ENCODE data around the gene SCYGR6. TPM values are rescaled to one million over a fixed set of nuclear protein-coding genes. Genes with fewer than 3 reads are reported as not detected.

SCYGR6 gene
- total RNA-seq, 1 donor from 2014 or later, result not detected

- Histone ChIP-seq H3K4me1 (no peaks in the 10 kb centered on the region), H3K27ac (no peak overlapping the region), H2AFZ (replicated peaks) (no peak overlapping the region), H3K9me3 (ENCODE audit: low read depth) (no peaks in the 10 kb centered on the region), H3F3A (ENCODE audit: low read depth) (peaks cover 10% of the 10 kb centered on the region), H4K20me1 (ENCODE audit: low read depth) (no peaks in the 10 kb centered on the region), H3K79me2 (ENCODE audit: low read depth) (no peaks in the 10 kb centered on the region), H3K27me3 (peaks cover 19% of the 10 kb centered on the region), H3K4me2 (no peak overlapping the region), H3K9ac (no peak overlapping the region), H3K4me3 (no peak overlapping the region), H3K36me3 (no peaks in the 10 kb centered on the region)
- no peak for TF ChIP-seq EZH2phosphoT487 (IDR thresholded peaks at IDR 0.05)
- no peak for TF ChIP-seq CTCF (IDR thresholded peaks at IDR 0.05)
- no peak for TF ChIP-seq EZH2 (IDR thresholded peaks at IDR 0.05)
- Mint-ChIP-seq H3K4me3 (no peak overlapping the region), H3K36me3 (no peaks in the 10 kb centered on the region), H3K27ac (no peak overlapping the region), H3K27me3 (ENCODE audit: insufficient read depth, low read depth) (peaks cover 13% of the 10 kb centered on the region), H3K9me3 (no peaks in the 10 kb centered on the region), H3K4me1 (peaks cover 3% of the 10 kb centered on the region)
- no peak for DNase-seq (ENCODE audit: low spot score)
These were observed 8.1 kb downstream of the SCYGR6 start for GRCh38 chr2:227716501-227716900.

GRCh38 chr2:227713291-227713690, 11.3 kb downstream of the SCYGR6 start:
- Histone ChIP-seq H3F3A (ENCODE audit: low read depth) (peaks cover 10% of the 10 kb centered on the region), H3K9ac (no peak overlapping the region), H3K4me2 (no peak overlapping the region), H3K4me3 (no peak overlapping the region), H3K4me1 (no peaks in the 10 kb centered on the region), H3K27me3 (peaks cover 19% of the 10 kb centered on the region), H3K36me3 (no peaks in the 10 kb centered on the region), H2AFZ (replicated peaks) (no peak overlapping the region), H3K79me2 (ENCODE audit: low read depth) (no peaks in the 10 kb centered on the region), H3K9me3 (ENCODE audit: low read depth) (no peaks in the 10 kb centered on the region), H3K27ac (no peak overlapping the region), H4K20me1 (ENCODE audit: low read depth) (no peaks in the 10 kb centered on the region)
- TF ChIP-seq EZH2 (IDR thresholded peaks at IDR 0.05) (no peak), CTCF (IDR thresholded peaks at IDR 0.05) (no peak), EZH2phosphoT487 (IDR thresholded peaks at IDR 0.05) (no peak)
- no peak overlapping the region for H3K4me3 Mint-ChIP-seq
- peaks cover 9% of the 10 kb centered on the region for H3K27me3 Mint-ChIP-seq (ENCODE audit: insufficient read depth, low read depth)
- H3K36me3 Mint-ChIP-seq, result no peaks in the 10 kb centered on the region
- no peaks in the 10 kb centered on the region for H3K9me3 Mint-ChIP-seq
- H3K4me1 Mint-ChIP-seq, result peaks cover 3% of the 10 kb centered on the region
- H3K27ac Mint-ChIP-seq, result no peak overlapping the region
- DNase-seq (ENCODE audit: low spot score), result no peak

GRCh38 chr2:227710986-227711385, 13.6 kb downstream of the SCYGR6 start:
- no peaks in the 10 kb centered on the region for H3K27me3 ChIP-seq
- peaks cover 3% of the 10 kb centered on the region for H3K27me3 Mint-ChIP-seq (ENCODE audit: insufficient read depth, low read depth)
- H4K20me1 ChIP-seq (ENCODE audit: low read depth), result no peaks in the 10 kb centered on the region
- no peaks in the 10 kb centered on the region for H3K36me3 ChIP-seq
- H3K9me3 ChIP-seq (ENCODE audit: low read depth), result no peaks in the 10 kb centered on the region
- H3K4me3 Mint-ChIP-seq, result no peak overlapping the region
- TF ChIP-seq EZH2phosphoT487 (IDR thresholded peaks at IDR 0.05) (no peak), CTCF (IDR thresholded peaks at IDR 0.05) (no peak), EZH2 (IDR thresholded peaks at IDR 0.05) (no peak)
- H2AFZ ChIP-seq (replicated peaks), result no peak overlapping the region
- H3K27ac ChIP-seq, result no peak overlapping the region
- H3K79me2 ChIP-seq (ENCODE audit: low read depth), result no peaks in the 10 kb centered on the region
- no peaks in the 10 kb centered on the region for H3K4me1 ChIP-seq
- no peak overlapping the region for H3K27ac Mint-ChIP-seq
- no peak overlapping the region for H3K4me3 ChIP-seq
- no peaks in the 10 kb centered on the region for H3K9me3 Mint-ChIP-seq
- H3K36me3 Mint-ChIP-seq, result no peaks in the 10 kb centered on the region
- DNase-seq (ENCODE audit: low spot score), result no peak
- H3F3A ChIP-seq (ENCODE audit: low read depth), result no peaks in the 10 kb centered on the region
- H3K4me2 ChIP-seq, result no peak overlapping the region
- H3K9ac ChIP-seq, result no peak overlapping the region
- no peaks in the 10 kb centered on the region for H3K4me1 Mint-ChIP-seq

Measured in neural progenitor cell (in vitro differentiated cells).